Activated T-cell treated with anti-CD3 and anti-CD28 coated beads for 48 hours (primary cell): ENCODE data around the gene C11orf65.

Experiments
- DNase-seq: peaks from one replicate; pipeline ENCODE4 v3.0.0-alpha.2; 2020; ENCODE audit warnings: low read depth

The C11orf65 gene

DNA sequence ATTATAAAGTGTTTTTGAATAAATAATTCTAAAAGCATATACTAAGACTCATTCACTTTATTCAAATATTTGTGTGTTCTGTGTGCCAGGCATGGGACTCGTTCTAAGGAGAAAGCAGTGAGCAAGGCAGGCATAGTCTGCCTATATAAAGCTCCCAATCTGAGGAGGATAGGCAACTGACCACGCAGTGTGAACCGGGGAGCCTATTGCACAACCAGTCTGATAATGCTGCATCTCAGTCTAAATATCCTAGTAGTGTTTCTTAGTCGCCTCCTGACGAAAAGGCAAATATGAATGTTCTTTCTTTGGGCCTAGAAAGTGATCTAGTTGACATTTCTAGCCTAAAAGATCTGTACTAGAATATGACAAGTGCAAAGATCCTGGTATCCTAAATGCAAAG is 98.3 kb downstream of the C11orf65 start:
- DNase-seq = no peak

DNA sequence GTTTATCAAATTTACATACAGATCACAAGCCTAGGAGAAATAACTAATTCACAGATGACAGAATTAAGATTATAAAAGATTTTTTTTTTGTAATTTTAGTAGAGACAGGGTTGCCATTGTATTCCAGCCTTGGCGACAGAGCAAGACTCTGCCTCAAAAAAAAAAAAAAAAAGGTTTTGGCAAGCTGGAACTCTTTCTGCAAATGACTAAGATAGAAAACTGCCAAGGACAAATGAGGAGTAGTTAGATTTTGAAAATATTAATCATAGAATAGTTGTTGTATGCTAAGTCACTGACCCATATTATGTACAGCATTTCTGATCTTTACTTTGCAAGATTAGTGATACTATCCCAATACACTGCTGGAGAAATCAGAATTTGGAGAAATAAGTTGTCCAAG is 99.2 kb downstream of the C11orf65 start:
- DNase-seq = no peak

DNA sequence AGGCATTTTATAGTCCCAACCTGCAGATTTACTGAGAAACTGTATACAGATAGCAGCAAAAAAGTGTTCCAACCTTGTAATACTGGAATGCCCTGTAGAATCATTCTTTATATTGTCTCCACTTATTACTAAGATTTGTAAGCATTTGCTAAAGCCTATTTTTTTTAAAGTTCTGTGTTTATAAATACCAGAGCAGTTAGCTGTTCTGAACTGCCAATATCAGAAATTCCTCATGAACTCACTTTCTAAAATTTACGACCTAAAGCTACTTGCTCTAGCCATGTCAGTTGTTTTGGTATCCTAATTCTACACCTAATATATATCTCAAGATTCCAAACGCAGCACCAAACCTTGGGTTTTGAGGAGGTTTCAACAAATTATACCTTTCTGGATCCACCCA is 103.2 kb downstream of the C11orf65 start:
- no peak for DNase-seq

DNA sequence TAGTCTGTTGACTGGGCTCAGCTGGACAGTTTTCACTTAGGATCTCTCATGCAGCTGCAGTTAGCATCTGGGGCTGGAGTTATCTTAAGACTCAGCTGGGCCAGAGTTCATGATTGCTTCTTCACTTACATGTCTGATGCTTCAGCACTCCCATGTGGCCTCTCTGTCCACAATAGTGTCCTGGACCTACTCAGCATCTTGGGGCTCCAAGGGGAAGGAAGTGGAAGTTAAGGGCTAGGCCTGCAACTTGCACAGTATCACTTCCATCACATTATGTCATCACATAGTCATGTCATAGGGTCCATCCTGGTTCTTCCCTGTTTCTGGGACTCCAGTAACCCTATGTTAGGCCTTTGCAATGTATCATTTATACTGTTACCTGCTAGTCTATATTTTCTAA is 115.9 kb downstream of the C11orf65 start:
- no peak for DNase-seq

DNA sequence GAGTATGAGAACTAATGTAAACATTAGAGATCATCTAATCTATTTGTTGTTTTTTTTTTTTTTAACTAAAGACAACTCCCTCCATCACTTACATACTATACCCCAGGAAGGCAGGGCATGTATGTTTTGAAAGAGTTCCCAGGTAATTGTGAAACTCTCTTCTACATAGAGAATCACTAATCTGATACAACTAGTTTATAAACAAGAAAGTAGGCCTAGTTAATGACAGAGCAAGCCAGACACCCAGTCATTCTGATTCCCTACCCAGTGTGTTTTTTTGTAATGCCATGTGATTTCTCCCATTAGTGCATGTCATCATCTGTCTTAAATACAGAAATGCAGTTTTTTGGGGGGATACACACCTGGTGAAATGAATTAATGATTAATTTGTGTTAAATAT is 120.9 kb downstream of the C11orf65 start:
- no peak for DNase-seq

DNA sequence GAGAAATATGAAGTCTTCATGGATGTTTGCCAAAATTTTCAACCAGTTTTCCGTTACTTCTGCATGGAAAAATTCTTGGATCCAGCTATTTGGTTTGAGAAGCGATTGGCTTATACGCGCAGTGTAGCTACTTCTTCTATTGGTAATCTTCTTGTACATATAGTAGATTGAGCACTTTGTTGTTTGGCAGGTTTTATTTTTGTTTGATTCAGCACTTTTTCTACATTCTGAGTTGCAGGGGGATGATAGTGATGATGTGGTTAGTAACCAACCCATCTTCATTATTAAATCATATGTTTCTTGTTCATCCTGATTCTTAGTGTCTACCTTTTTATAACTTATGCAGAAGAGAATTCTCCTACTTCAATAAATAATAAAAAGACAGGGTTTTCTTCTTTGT is 121.6 kb downstream of the C11orf65 start:
- no peak for DNase-seq

DNA sequence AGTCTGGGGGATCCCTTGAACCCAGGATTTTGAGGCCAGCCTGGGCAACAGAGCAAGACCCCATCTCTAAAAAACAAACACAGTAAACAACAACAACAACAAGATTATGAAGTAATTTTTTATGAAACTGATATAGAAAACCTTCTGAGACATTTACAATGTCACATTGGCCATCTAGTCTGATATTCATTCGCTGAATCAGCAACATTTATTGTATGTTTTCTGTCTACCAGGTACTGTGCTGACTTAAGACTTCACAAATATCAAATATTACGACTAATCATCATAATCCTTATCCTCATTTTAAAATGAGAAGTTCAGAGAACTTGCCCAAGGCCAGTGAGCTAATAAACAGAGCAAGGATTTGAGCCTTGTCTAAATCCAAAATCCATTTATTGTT is 123.6 kb downstream of the C11orf65 start:
- DNase-seq = no peak

DNA sequence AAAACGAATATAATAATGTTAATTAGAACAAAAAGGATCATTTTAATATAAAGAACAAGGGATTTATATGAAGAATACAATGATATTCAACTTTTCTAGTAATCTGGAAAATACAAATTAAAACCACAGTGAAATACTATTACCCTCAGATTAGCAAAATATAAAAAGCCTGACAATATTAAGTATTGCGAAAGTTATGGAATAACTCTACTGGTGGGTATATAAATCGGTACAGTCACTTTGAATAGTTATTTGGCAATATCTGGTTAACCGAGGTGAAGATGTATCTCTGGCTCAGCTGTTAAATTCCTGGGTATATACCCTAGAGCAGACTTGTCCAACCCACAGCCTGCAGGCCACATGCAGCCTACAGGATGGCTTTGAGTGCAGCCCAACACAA is 125.7 kb downstream of the C11orf65 start:
- no peak for DNase-seq

DNA sequence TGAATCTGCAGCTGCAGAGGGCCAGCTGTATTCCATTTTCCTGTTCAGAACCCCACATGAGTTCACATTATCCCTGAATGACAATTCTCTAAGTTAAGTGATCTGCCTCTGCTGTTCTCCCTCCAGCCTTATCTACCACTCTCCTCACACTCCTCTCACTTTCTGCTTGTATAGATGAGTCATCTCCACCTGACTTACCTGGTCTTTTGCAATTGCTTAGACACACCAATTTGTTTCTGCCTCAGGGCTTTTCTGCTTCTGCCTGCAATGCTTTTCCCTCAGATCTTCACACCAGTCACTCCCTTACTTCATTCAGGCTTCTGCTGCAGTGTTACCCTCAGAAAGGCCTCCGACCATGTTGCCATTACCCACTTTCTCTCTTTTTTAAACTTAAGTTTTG is 126.4 kb downstream of the C11orf65 start:
- DNase-seq = no peak

DNA sequence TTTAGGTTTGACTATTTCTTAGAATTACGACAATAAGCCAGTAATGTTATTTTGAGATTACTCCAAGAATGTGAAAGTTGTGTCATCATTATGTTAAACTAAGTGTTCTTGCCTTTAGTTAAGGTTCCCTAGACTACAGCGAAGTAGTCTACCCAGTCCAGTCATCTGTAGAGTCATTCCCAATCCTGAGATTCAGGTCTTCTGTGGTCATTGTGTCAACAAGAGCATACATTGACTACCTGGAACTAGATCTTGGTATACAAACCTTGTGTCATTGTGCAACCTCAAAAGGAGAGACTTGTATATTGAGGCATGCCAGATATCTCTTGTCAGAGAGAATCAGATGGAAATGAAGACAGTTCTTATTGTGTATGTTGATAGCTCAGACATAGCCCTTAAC is 128.6 kb downstream of the C11orf65 start:
- no peak for DNase-seq

DNA sequence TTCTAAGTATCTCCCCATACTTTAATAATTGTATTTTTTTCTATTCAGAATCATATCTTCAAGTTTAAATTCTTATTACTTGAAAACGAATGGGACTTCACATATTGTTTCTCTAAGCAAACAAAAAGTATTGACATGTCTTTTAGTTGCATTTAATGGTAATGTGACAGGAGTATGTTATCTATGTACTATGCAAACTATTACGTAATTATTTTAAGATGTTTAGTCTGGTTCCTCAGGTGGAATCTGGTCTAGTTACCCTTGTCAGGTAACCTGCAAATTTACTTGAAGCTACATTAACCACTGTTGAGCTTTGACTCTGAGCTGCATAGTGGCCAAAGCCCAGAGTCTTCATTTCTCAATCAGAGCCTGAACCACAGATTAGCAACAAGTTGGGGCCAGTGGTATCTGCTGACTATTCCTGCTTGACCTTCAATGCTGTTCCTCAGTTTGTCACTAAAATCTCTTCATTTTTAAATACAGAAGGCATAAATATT is 133.9 kb downstream of the C11orf65 start:
- DNase-seq = no peak
